Endothelial cell of umbilical vein (primary cell): ENCODE data around the gene ARMH1. TPM values are rescaled to one million over a fixed set of nuclear protein-coding genes. Genes with fewer than 3 reads are reported as not detected.
A peak's percentile ranks its signal among the peaks of the same experiment; 100 is the strongest.

Experiments used
- BruUV-seq: library from RNA; stranded (reverse); fragments of 400-500 nt; replicated peaks from 2 replicates; lab custom pipeline; 2021; lab: Mats Ljungman, UMichigan
- CTCF ChIA-PET: fragments of 300-600, 350-600 bp; sonication (Branson Sonifier 250); formaldehyde crosslinking; loops from one replicate; lab custom pipeline; 2021; ENCODE audit warnings: antibody characterized with exemption, inconsistent platforms; lab: Charles Lee
- POLR2A ChIA-PET: fragments of 300-600, 350-600 bp; sonication (Branson Sonifier 250); formaldehyde crosslinking; loops from one replicate; lab custom pipeline; 2021; ENCODE audit warnings: antibody characterized with exemption, inconsistent platforms; lab: Charles Lee
- DNase-seq: peaks from one replicate; pipeline ENCODE4 v3.0.0-alpha.2; 2011; ENCODE audit warnings: low read depth, low spot score
- FAIRE-seq: peaks from 2 replicates; lab custom pipeline; 2011; peaks lifted over from hg19 to GRCh38; lab: Jason Lieb, UNC
- H2AFZ ChIP-seq: 2 replicates; pipeline ENCODE4 v1.6.0; 2012; ENCODE audit warnings: low read depth, low read length, control low read depth, inconsistent platforms
- H3K27ac ChIP-seq: 2 replicates; pipeline ENCODE4 v1.5.1; 2011; ENCODE audit warnings: low read depth, mild to moderate bottlenecking, control low read depth, low read length, moderate library complexity; ENCODE audit not compliant: insufficient read depth
- H3K27me3 ChIP-seq, 2 experiments: 2 replicates each; pipeline versions ENCODE4 v1.6.0 to v1.6.1; 2011; ENCODE audit warnings: low read length in 2 of 2, mixed read lengths in 1 of 2; ENCODE audit not compliant: control insufficient read depth in 2 of 2, insufficient read depth in 2 of 2
- H3K36me3 ChIP-seq, 2 experiments: 2 replicates in 1 of 2; 3 replicates in 1 of 2; pipeline ENCODE4 v1.5.1; 2011; ENCODE audit warnings: low read length in 2 of 2, mild to moderate bottlenecking in 1 of 2, moderate library complexity in 1 of 2; ENCODE audit not compliant: control insufficient read depth in 2 of 2, insufficient read depth in 2 of 2; ENCODE audit errors: extremely low read depth in 1 of 2
- H3K4me1 ChIP-seq: 3 replicates; pipeline ENCODE4 v1.5.1; 2011; ENCODE audit warnings: mild to moderate bottlenecking, low read length; ENCODE audit not compliant: control insufficient read depth, insufficient read depth; ENCODE audit errors: extremely low read depth
- H3K4me2 ChIP-seq: 2 replicates; pipeline ENCODE4 v1.6.1; 2011; ENCODE audit warnings: low read length, control low read depth, mixed read lengths; ENCODE audit not compliant: insufficient read depth
- H3K4me3 ChIP-seq, 3 experiments: fragments of 200-600 bp in 1 of 3; sonication (generic), shearing (Covaris generic) in 1 of 3; replicated peaks in 1 of 3; 2 replicates each; pipeline ENCODE4 v1.5.1; 2011 to 2016; ENCODE audit warnings: control low read depth in 3 of 3, low read length in 3 of 3, mild to moderate bottlenecking in 2 of 3, inconsistent platforms in 1 of 3, low read depth in 1 of 3, moderate library complexity in 1 of 3; ENCODE audit not compliant: insufficient read depth in 1 of 3
- H3K79me2 ChIP-seq: 2 replicates; pipeline ENCODE4 v1.6.0; 2012; ENCODE audit warnings: low read length, inconsistent platforms; ENCODE audit not compliant: control insufficient read depth, insufficient read depth
- H3K9ac ChIP-seq: replicated peaks from 2 replicates; pipeline ENCODE3; 2011; ENCODE audit warnings: low read length, control low read depth; ENCODE audit not compliant: insufficient read depth; ENCODE audit errors: extremely low read depth
- H3K9me1 ChIP-seq: replicated peaks from 3 replicates; pipeline ENCODE4 v1.6.0; 2011; ENCODE audit warnings: mild to moderate bottlenecking, low read length; ENCODE audit not compliant: control insufficient read depth, insufficient read depth; ENCODE audit errors: extremely low read depth
- H3K9me3 ChIP-seq: replicated peaks from 2 replicates; pipeline ENCODE4 v1.5.1; 2012; ENCODE audit warnings: low read length, inconsistent platforms; ENCODE audit not compliant: control insufficient read depth, insufficient read depth
- H4K20me1 ChIP-seq: replicated peaks from 2 replicates; pipeline ENCODE3; 2011; ENCODE audit warnings: mild to moderate bottlenecking, low read length; ENCODE audit not compliant: control insufficient read depth, insufficient read depth; ENCODE audit errors: extremely low read depth
- CTCF ChIP-seq, 2 donors: IDR thresholded peaks; 1 replicate in 1 of 2; 2 replicates in 1 of 2; pipeline ENCODE4 v1.5.1; 2011; ENCODE audit warnings: low read length in 2 of 2, mild to moderate bottlenecking in 2 of 2, moderate library complexity in 2 of 2, control low read depth in 1 of 2, inconsistent platforms in 1 of 2, low read depth in 1 of 2; ENCODE audit not compliant: insufficient read depth in 1 of 2; ENCODE audit errors: extremely low read depth in 1 of 2
- EZH2 ChIP-seq: IDR thresholded peaks from 2 replicates; pipeline ENCODE4 v1.6.1; 2012; ENCODE audit warnings: borderline replicate concordance, low read depth, mild to moderate bottlenecking, moderate library complexity, low read length, inconsistent platforms; ENCODE audit not compliant: severe bottlenecking
- FOS ChIP-seq: IDR thresholded peaks from 2 replicates; pipeline ENCODE4 v1.6.1; 2011; ENCODE audit warnings: mild to moderate bottlenecking, low read length, moderate library complexity, borderline replicate concordance; ENCODE audit not compliant: insufficient read depth
- GATA2 ChIP-seq: IDR thresholded peaks from 2 replicates; pipeline ENCODE4 v1.7.0; 2011; ENCODE audit warnings: low read depth, mild to moderate bottlenecking, moderate library complexity, mixed read lengths, low read length; ENCODE audit not compliant: insufficient read length, insufficient read depth
- MYC ChIP-seq: IDR thresholded peaks from one replicate; pipeline ENCODE4 v1.6.1; 2011; ENCODE audit warnings: mild to moderate bottlenecking, low read depth, low read length
- POLR2A ChIP-seq: IDR thresholded peaks from 2 replicates; pipeline ENCODE4 v1.6.1; 2012; ENCODE audit warnings: low read depth, mild to moderate bottlenecking, control low read depth, low read length
- dilution Hi-C: fragments of 300-500 bp; cut with MboI; formaldehyde crosslinking; loops from one replicate; pipeline ENCODE4 v1.15.0; 2019; ENCODE audit warnings: low sequenced_read_pairs; ENCODE audit not compliant: extremely low pct_ligation_motif_present
- intact Hi-C: fragments of 100-400 bp; cut with micrococcal nuclease; formaldehyde crosslinking; loops from one replicate; pipeline ENCODE4 v1.10.0; 2022
- polyA plus RNA-seq, 4 experiments: library from polyadenylated mRNA; depleted of rRNA in 3 of 4; stranded (reverse) in 3 of 4; unstranded in 1 of 4; fragments of >200 nt; gene quantifications; 2 replicates each; pipeline versions ENCODE4 v1.2.1 to v1.2.3, GENCODE V29; 2011 to 2012; ENCODE audit warnings: missing spikeins in 1 of 4
- total RNA-seq: library from RNA; stranded (reverse); gene quantifications from 2 replicates; pipeline ENCODE4 v1.2.3, GENCODE V29; 2021

The ARMH1 gene
- total and polyA plus RNA-seq, 2 donors (not counting 3 experiments of a cell fraction or from before 2014, with no cell fraction given), result 0.17 TPM; not detected in 1

GRCh38 chr1:44707112-44707881 lies 32.8 kb downstream of the ARMH1 start:
- ChIA-PET CTCF (interaction anchor here (1.5 kb wide), 1 partner anchor 10 kb away, joined by 6 read pairs; no protein-coding TSS in a partner anchor), POLR2A (no interaction called here)
- dilution Hi-C loops (no loop called here), intact Hi-C loops (no loop called here)
- no peaks in the 10 kb centered on the region for H3K9me3 ChIP-seq
- TF ChIP-seq MYC (no peak), POLR2A (no peak), GATA2 (no peak), EZH2 (no peak), CTCF (IDR thresholded peaks at IDR 0.05; ENCODE audit: extremely low read depth in 1 of 2, insufficient read depth in 1 of 2, low read depth in 1 of 2, low read length in 2 of 2) (no peak), FOS (peak; percentile 61)
- no peak overlapping the region for H3K4me3 ChIP-seq
- no peaks in the 10 kb centered on the region for H3K36me3 ChIP-seq
- H3K9ac ChIP-seq, result no peak overlapping the region
- H2AFZ ChIP-seq, result no peak overlapping the region
- no peaks in the 10 kb centered on the region for H4K20me1 ChIP-seq
- H3K27ac ChIP-seq, result no peak overlapping the region
- peaks cover 2 to 5% of the 10 kb centered on the region in 2 experiments for H3K27me3 ChIP-seq
- no TSS peak for BruUV-seq
- peak; percentile 20 for DNase-seq
- H3K4me2 ChIP-seq, result no peak overlapping the region
- peaks cover 2% of the 10 kb centered on the region for H3K4me1 ChIP-seq
- FAIRE-seq, result no peak
- H3K79me2 ChIP-seq, result no peaks in the 10 kb centered on the region
- no peaks in the 10 kb centered on the region for H3K9me1 ChIP-seq
